Kidney epithelial cell (primary cell): ENCODE measurements around the gene CSGALNACT2. TPM values are rescaled to one million over a fixed set of nuclear protein-coding genes. Genes with fewer than 3 reads are reported as not detected.

Experiments used
- DNase-seq: peaks from one replicate; pipeline ENCODE4 v3.0.0-alpha.2; 2010; ENCODE audit warnings: low read depth
- H3K27me3 ChIP-seq: 2 replicates; pipeline ENCODE4 v1.6.0; 2011; ENCODE audit warnings: low read length; ENCODE audit not compliant: control insufficient read depth, insufficient read depth
- H3K36me3 ChIP-seq: 2 replicates; pipeline ENCODE4 v1.5.1; 2011; ENCODE audit warnings: low read length; ENCODE audit not compliant: control insufficient read depth, insufficient read depth
- H3K4me3 ChIP-seq: 2 replicates; pipeline ENCODE4 v1.5.1; 2011; ENCODE audit warnings: low read depth, mild to moderate bottlenecking, control low read depth, low read length
- total RNA-seq: library from RNA; depleted of rRNA; stranded (reverse); fragments of >200 nt; gene quantifications from 2 replicates; pipeline ENCODE4 v1.2.3, GENCODE V29; 2015
- TF ChIP-seq, protein P1 (sequence below): IDR thresholded peaks from 2 replicates; pipeline ENCODE4 v1.5.1; 2011; ENCODE audit warnings: mild to moderate bottlenecking, moderate library complexity, low read length, control low read depth, inconsistent platforms; ENCODE audit not compliant: insufficient read depth, poor library complexity, severe bottlenecking

CSGALNACT2 gene
- total RNA-seq, 1 donor from 2014 or later = 17.3 TPM

DNA sequence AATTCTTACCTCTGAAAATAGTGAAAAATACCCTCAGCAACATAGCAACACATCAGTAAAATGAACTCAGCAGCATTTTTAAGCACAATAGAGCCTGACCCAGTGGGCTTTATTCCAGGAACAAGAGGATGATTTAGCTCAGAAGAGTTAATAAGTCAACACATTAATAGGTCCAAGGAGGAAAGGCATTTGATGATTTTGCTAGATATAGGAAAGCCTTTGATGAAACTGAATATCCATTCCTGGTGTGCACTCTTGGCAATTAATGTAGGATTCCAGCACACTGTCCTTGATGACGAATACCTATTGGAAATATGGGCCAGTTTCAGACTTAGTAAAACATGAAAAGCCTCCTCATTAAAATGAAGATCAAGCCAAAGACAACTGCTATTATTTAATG lies 86.1 kb downstream of the CSGALNACT2 start:
- H3K4me3 ChIP-seq = no peak overlapping the region
- no peaks in the 10 kb centered on the region for H3K36me3 ChIP-seq
- H3K27me3 ChIP-seq = peaks cover 32% of the 10 kb centered on the region
- TF ChIP-seq, protein P1, sequence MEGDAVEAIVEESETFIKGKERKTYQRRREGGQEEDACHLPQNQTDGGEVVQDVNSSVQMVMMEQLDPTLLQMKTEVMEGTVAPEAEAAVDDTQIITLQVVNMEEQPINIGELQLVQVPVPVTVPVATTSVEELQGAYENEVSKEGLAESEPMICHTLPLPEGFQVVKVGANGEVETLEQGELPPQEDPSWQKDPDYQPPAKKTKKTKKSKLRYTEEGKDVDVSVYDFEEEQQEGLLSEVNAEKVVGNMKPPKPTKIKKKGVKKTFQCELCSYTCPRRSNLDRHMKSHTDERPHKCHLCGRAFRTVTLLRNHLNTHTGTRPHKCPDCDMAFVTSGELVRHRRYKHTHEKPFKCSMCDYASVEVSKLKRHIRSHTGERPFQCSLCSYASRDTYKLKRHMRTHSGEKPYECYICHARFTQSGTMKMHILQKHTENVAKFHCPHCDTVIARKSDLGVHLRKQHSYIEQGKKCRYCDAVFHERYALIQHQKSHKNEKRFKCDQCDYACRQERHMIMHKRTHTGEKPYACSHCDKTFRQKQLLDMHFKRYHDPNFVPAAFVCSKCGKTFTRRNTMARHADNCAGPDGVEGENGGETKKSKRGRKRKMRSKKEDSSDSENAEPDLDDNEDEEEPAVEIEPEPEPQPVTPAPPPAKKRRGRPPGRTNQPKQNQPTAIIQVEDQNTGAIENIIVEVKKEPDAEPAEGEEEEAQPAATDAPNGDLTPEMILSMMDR = no peak
- peak; percentile 23 for DNase-seq

DNA sequence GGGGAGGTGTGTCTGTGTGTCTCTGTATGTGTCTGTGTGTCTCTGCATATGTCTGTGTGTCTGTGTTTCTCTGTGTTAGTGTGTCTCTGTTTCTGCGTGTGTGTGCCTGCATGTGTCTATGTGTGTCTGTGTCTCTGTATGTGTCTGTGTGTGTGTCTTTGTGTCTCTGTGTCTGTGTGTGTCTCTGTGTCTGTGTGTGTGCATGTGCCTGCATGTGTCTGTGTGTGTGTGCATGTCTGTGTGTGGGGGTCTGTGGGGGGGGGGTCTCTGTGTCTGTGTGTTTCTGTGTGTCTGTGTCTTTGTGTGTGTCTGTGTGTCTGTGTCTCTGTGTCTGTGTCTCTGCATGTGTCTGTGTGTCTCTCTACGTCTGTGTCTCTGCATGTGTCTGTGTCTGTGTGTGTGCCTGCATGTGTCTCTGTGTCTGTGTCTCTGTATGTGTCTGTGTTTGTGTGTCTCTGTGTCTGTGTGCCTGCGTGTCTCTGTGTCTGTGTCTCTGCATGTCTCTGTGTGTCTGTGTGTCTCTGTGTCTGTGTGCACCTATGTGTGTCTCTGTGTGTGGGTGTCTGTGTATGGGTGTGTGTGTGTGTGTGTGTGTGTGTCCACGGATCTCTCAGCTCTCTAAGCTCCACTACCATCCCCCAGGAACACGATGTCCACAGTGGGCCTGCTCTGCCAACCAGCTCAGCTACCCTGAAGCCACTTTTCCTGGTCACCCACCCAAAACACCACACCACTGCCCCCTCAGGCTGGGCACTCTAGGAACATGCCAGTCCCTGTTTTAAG lies 87.0 kb downstream of the CSGALNACT2 start:
- Histone ChIP-seq H3K36me3 (no peaks in the 10 kb centered on the region), H3K27me3 (peaks cover 40% of the 10 kb centered on the region), H3K4me3 (no peak overlapping the region)
- no peak for DNase-seq
- TF ChIP-seq, protein P1 = no peak

DNA sequence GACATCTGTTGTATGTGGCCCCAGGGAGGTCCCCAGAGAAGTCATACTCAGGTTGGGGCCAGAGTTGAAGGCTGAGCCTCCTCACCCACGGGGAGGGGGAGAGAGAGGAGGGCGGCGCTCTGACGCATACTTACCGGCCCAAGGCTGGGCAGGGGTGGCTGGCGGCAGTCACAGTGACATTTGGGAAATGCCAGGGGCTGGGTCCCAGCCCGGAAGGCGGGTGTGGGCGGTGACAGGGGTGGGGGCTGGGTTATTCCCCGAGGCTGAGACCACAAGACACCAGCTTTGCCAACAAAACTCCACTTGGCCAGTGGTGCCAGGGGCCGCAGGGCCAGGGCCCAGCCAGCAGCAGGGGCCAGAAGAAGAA lies 87.5 kb downstream of the CSGALNACT2 start:
- TF ChIP-seq, protein P1 = no peak
- DNase-seq = no peak
- no peaks in the 10 kb centered on the region for H3K36me3 ChIP-seq
- H3K27me3 ChIP-seq = peaks cover 46% of the 10 kb centered on the region
- H3K4me3 ChIP-seq = no peak overlapping the region

DNA sequence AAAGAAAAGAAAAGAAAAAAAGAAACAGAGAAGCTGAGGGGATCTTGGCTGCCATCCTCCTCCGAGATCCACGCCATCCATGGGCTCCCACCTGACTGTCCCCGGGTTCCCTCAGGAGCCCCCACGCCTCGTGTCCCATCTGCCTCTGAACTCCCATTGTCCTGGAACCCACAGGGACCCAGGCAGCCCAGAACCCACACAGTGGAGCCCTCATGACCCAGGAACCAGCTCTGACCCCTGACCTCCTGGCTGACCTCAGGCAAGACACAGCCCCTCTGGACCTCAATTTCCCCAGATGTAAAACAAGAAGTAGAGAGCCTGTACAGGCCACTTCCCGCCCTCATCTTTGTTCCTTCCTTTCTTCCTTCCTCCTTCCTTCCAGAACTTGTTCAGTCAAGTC lies 88.2 kb downstream of the CSGALNACT2 start:
- no peak for DNase-seq
- no peaks in the 10 kb centered on the region for H3K36me3 ChIP-seq
- peaks cover 53% of the 10 kb centered on the region for H3K27me3 ChIP-seq
- no peak overlapping the region for H3K4me3 ChIP-seq
- TF ChIP-seq, protein P1 = no peak

DNA sequence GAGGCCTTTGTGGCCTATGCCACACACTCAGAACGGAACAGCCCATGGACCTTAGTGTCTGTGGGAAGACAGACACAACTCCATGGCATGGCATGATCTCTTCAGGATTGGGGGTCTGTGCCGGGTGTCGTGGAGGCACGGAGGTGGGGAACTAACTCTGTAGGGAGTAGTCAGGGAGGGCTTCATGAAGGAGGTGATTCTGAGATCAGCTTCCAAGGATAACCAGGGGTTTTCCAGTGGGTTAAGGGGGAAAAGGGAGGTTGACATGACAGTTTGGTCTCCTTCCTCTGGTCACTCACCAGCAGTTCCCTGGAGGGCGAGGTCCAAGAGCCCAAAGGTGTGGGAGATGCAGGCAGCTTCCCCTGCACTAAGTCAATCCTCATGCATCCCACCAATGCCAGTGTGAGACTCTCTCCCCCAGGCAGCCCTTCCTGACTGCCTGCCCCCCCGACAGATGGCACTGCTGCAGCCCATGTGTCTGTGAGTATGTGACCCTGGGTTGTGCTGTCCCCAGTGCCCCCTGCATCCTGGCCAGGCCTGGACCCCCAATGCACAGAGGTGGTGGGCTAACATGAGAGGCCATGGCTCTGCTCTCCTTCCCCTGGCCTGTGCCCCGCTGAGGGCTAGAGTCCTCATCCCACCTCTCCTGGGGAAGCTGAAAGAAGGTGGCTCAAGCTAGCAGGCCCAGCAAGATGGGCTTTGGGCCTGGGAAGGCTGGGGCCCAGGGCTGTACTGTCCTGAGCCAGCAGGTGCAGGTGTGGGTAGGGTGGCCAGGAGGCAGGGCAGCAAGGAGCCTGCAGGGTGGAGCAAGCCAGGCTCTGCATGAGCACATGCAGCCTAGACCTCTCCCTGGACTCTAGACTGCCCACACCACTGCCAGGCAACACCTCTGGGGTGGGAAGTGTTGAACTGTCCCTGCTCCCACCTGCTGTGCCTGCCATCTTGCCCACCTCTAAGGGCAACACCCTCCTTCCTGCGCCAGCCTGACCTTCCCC lies 88.9 kb downstream of the CSGALNACT2 start:
- Histone ChIP-seq H3K27me3 (peaks cover 58% of the 10 kb centered on the region), H3K36me3 (no peaks in the 10 kb centered on the region), H3K4me3 (no peak overlapping the region)
- no peak for DNase-seq
- TF ChIP-seq, protein P1 = no peak
